CD14-positive monocyte (primary cell): ENCODE results near the gene WDR62. TPM values are rescaled to one million over a fixed set of nuclear protein-coding genes. Genes with fewer than 3 reads are reported as not detected.
A peak's percentile ranks its signal among the peaks of the same experiment; 100 is the strongest.

Experiments used
- DNase-seq, 3 donors: peaks; one replicate each; pipeline ENCODE4 v3.0.0-alpha.2; 2011 to 2022
- H2AFZ ChIP-seq: 2 replicates; pipeline ENCODE4 v1.6.0; 2012; ENCODE audit warnings: mild to moderate bottlenecking, low read depth, low read length, inconsistent platforms; ENCODE audit not compliant: insufficient read depth, poor library complexity, severe bottlenecking
- H3K27ac ChIP-seq, 2 donors: 1 replicate in 1 of 2; 2 replicates in 1 of 2; pipeline ENCODE4 v1.5.1; 2012 to 2013; ENCODE audit warnings: low read length in 2 of 2, control low read depth in 1 of 2, inconsistent platforms in 1 of 2, low read depth in 1 of 2, mild to moderate bottlenecking in 1 of 2
- H3K27me3 ChIP-seq, 2 donors: one replicate each; pipeline versions ENCODE4 v1.6.0 to v1.6.1; 2011 to 2013; ENCODE audit warnings: low read length in 2 of 2; ENCODE audit not compliant: control insufficient read depth in 2 of 2, insufficient read depth in 2 of 2
- H3K36me3 ChIP-seq, 2 donors: replicated peaks in 1 of 2; 1 replicate in 1 of 2; 2 replicates in 1 of 2; pipeline versions ENCODE4 v1.5.1 to v1.6.1; 2012 to 2013; ENCODE audit warnings: low read length in 2 of 2, control low read depth in 1 of 2, inconsistent platforms in 1 of 2, mild to moderate bottlenecking in 1 of 2; ENCODE audit not compliant: insufficient read depth in 2 of 2, control insufficient read depth in 1 of 2
- H3K4me1 ChIP-seq, 2 donors: 1 replicate in 1 of 2; 2 replicates in 1 of 2; pipeline versions ENCODE4 v1.5.1 to v1.6.1; 2012 to 2013; ENCODE audit warnings: low read length in 2 of 2, control low read depth in 1 of 2, inconsistent platforms in 1 of 2, mild to moderate bottlenecking in 1 of 2, moderate library complexity in 1 of 2; ENCODE audit not compliant: insufficient read depth in 2 of 2, control insufficient read depth in 1 of 2
- H3K4me2 ChIP-seq: replicated peaks from 2 replicates; pipeline ENCODE3; 2012; ENCODE audit warnings: low read length, moderate library complexity, mild to moderate bottlenecking; ENCODE audit not compliant: poor library complexity, severe bottlenecking; ENCODE audit errors: extremely low read depth
- H3K4me3 ChIP-seq, 3 experiments: fragments of 200-600 bp in 1 of 3; sonication (generic) in 1 of 3; replicated peaks in 1 of 3; 1 replicate in 2 of 3; 2 replicates in 1 of 3; pipeline ENCODE4 v1.5.1; 2011 to 2013; ENCODE audit warnings: low read length in 3 of 3, mild to moderate bottlenecking in 3 of 3, control low read depth in 2 of 3, low read depth in 2 of 3, inconsistent platforms in 1 of 3, moderate library complexity in 1 of 3
- H3K79me2 ChIP-seq: 2 replicates; pipeline ENCODE4 v1.6.0; 2012; ENCODE audit warnings: mild to moderate bottlenecking, control low read depth, inconsistent platforms, low read length, moderate library complexity; ENCODE audit not compliant: insufficient read depth
- H3K9ac ChIP-seq: 2 replicates; pipeline ENCODE4 v1.6.0; 2017; ENCODE audit warnings: low read length, mild to moderate bottlenecking; ENCODE audit not compliant: insufficient read depth, poor library complexity, severe bottlenecking
- H3K9me3 ChIP-seq, 2 donors: replicated peaks in 1 of 2; 1 replicate in 1 of 2; 2 replicates in 1 of 2; pipeline versions ENCODE4 v1.5.1 to v1.6.1; 2012 to 2013; ENCODE audit warnings: low read length in 2 of 2, control low read depth in 1 of 2; ENCODE audit not compliant: control insufficient read depth in 1 of 2, insufficient read depth in 1 of 2
- H4K20me1 ChIP-seq: 2 replicates; pipeline ENCODE4 v1.6.0; 2012; ENCODE audit warnings: mild to moderate bottlenecking, low read length, control low read depth, moderate library complexity; ENCODE audit not compliant: insufficient read depth
- H3K27ac Mint-ChIP-seq, 7 donors: one replicate each; pipeline ENCODE4 v1.8.0; 2020; ENCODE audit warnings: mild to moderate bottlenecking in 7 of 7, mixed read lengths in 7 of 7, moderate library complexity in 6 of 7, inconsistent platforms in 2 of 7
- H3K27me3 Mint-ChIP-seq, 3 donors: one replicate each; pipeline ENCODE4 v1.8.0; 2021 to 2022; ENCODE audit warnings: low read depth in 3 of 3, mild to moderate bottlenecking in 3 of 3, mixed read lengths in 3 of 3, moderate library complexity in 3 of 3, inconsistent platforms in 1 of 3
- H3K36me3 Mint-ChIP-seq, 2 donors: one replicate each; pipeline ENCODE4 v1.8.0; 2020; ENCODE audit warnings: mixed read lengths in 2 of 2, inconsistent platforms in 1 of 2, mild to moderate bottlenecking in 1 of 2
- H3K4me1 Mint-ChIP-seq: one replicate; pipeline ENCODE4 v1.8.0; 2020; ENCODE audit warnings: mild to moderate bottlenecking, mixed read lengths
- H3K4me3 Mint-ChIP-seq, 2 donors: one replicate each; pipeline ENCODE4 v1.8.0; 2020; ENCODE audit warnings: mild to moderate bottlenecking in 2 of 2, mixed read lengths in 2 of 2, moderate library complexity in 1 of 2
- H3K9me3 Mint-ChIP-seq, 7 donors: one replicate each; pipeline ENCODE4 v1.8.0; 2020 to 2022; ENCODE audit warnings: mixed read lengths in 7 of 7, mild to moderate bottlenecking in 6 of 7, moderate library complexity in 6 of 7, inconsistent platforms in 2 of 7
- WGBS: methylation state at CpG from one replicate; pipeline ENCODE4 v1.1.5; 2013; ENCODE audit warnings: missing lambda C conversion rate; ENCODE audit not compliant: insufficient coverage; 5-methylcytosine and 5-hydroxymethylcytosine counted together
- intact Hi-C, 2 donors: fragments of 100-400 bp; cut with micrococcal nuclease; formaldehyde crosslinking; loops; one replicate each; pipeline versions ENCODE4 v1.15.0 to v1.15.1; 2023
- polyA plus RNA-seq, 3 donors: library from polyadenylated mRNA; depleted of rRNA in 1 of 3; unstranded in 2 of 3; stranded (reverse) in 1 of 3; fragments of 300-500 nt in 2 of 3; fragments of >200 nt in 1 of 3; fragmentation: Illumina TruSeq in 2 of 3; gene quantifications; 1 replicate in 2 of 3; 2 replicates in 1 of 3; pipeline ENCODE4 v1.2.3, GENCODE V29; 2012 to 2021
- TF ChIP-seq, protein P1 (sequence below): fragments of 200-600 bp; IDR thresholded peaks from one replicate; pipeline ENCODE4 v1.8.0; 2022; ENCODE audit warnings: antibody characterized with exemption, mild to moderate bottlenecking

Gene WDR62
- polyA plus RNA-seq, 3 donors = 0.05 to 0.88 TPM; not detected in 1

DNA sequence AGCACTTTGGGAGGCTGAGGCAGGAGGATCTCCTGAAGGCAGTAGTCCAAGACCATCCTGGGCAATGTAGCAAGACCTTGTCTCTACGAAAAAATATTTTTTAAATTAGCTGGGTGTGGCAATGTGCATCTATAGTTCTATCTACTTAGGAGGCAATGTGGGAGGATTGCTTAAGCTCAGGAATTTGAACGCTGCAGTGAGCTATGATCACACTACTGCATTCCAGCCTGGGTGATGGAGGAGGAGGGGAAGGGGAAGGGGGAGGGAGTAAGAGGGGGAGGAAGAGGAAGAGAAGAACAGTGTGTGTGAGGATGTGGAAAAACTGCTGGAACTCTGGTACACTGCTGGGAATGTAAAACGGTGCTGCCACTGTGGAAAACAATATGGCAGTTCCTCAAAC lies 12.9 kb upstream of the WDR62 start:
- intact Hi-C loops = no loop called here
- Mint-ChIP-seq H3K4me3 (no peak overlapping the region), H3K27me3 (peaks cover 0 to 1% (median 0%) of the 10 kb centered on the region in 3 donors), H3K9me3 (no peaks in the 10 kb centered on the region), H3K27ac (peak overlapping the region in 1 of 7 donors; percentile 8), H3K4me1 (peaks cover 14% of the 10 kb centered on the region), H3K36me3 (peaks cover 3 to 8% of the 10 kb centered on the region in 2 donors)
- no peak for DNase-seq
- no peaks in the 10 kb centered on the region for H3K36me3 ChIP-seq
- TF ChIP-seq, protein P1, sequence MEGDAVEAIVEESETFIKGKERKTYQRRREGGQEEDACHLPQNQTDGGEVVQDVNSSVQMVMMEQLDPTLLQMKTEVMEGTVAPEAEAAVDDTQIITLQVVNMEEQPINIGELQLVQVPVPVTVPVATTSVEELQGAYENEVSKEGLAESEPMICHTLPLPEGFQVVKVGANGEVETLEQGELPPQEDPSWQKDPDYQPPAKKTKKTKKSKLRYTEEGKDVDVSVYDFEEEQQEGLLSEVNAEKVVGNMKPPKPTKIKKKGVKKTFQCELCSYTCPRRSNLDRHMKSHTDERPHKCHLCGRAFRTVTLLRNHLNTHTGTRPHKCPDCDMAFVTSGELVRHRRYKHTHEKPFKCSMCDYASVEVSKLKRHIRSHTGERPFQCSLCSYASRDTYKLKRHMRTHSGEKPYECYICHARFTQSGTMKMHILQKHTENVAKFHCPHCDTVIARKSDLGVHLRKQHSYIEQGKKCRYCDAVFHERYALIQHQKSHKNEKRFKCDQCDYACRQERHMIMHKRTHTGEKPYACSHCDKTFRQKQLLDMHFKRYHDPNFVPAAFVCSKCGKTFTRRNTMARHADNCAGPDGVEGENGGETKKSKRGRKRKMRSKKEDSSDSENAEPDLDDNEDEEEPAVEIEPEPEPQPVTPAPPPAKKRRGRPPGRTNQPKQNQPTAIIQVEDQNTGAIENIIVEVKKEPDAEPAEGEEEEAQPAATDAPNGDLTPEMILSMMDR = no peak
- WGBS = 27% methylated on average over 1 of the region's 3 CpGs
- no peaks in the 10 kb centered on the region for H3K27me3 ChIP-seq
- H3K9me3 ChIP-seq = no peaks in the 10 kb centered on the region
- no peak overlapping the region for H3K4me2 ChIP-seq
- H3K4me1 ChIP-seq = no peaks in the 10 kb centered on the region
- no peaks in the 10 kb centered on the region for H3K79me2 ChIP-seq
- H2AFZ ChIP-seq = no peak overlapping the region
- no peak overlapping the region for H3K27ac ChIP-seq
- no peak overlapping the region for H3K4me3 ChIP-seq
- H4K20me1 ChIP-seq = no peaks in the 10 kb centered on the region
- no peak overlapping the region for H3K9ac ChIP-seq

DNA sequence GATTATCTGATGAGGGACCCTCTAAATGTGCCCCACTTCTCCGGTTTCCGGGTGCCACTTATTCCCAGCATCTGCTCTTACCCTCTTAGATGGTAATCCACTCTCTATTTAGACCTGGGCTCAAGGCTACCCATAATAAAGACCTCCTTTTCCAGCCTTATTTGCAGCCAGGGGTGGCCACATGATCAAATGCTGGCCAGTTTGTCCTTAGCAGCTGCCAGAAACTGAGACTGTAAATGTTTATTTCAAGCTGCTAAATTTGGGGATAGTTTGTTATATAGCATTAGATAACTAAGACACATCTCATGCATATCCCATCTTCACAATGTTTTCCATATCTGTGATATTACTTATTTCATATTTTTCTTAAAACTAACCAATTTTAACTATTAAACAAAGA lies 10.7 kb upstream of the WDR62 start:
- Histone ChIP-seq H3K4me1 (no peaks in the 10 kb centered on the region), H3K79me2 (no peaks in the 10 kb centered on the region), H3K4me3 (no peak overlapping the region), H3K27ac (no peak overlapping the region), H3K36me3 (no peaks in the 10 kb centered on the region), H3K9ac (no peak overlapping the region), H2AFZ (no peak overlapping the region), H4K20me1 (no peaks in the 10 kb centered on the region), H3K9me3 (no peaks in the 10 kb centered on the region), H3K27me3 (no peaks in the 10 kb centered on the region), H3K4me2 (no peak overlapping the region)
- H3K4me1 Mint-ChIP-seq = peaks cover 8% of the 10 kb centered on the region
- intact Hi-C loops = no loop called here
- DNase-seq = no peak
- TF ChIP-seq, protein P1 = no peak
- no peaks in the 10 kb centered on the region for H3K9me3 Mint-ChIP-seq
- no peak overlapping the region for H3K27ac Mint-ChIP-seq
- H3K27me3 Mint-ChIP-seq = no peaks in the 10 kb centered on the region
- H3K4me3 Mint-ChIP-seq = no peak overlapping the region
- H3K36me3 Mint-ChIP-seq = peaks cover 3 to 4% of the 10 kb centered on the region in 2 donors
- 100% methylated on average over 1 of the region's 2 CpGs for WGBS
